PFSK-1 (cell line): ENCODE measurements around the gene KRTAP10-5.

Experiments
- FOXP2 ChIP-seq: optimal IDR thresholded peaks from 2 replicates; pipeline ENCODE3; 2011; ENCODE audit warnings: borderline replicate concordance, control low read depth, inconsistent platforms; ENCODE audit not compliant: insufficient read depth; ENCODE audit errors: extremely low read length, extremely low read depth
- POLR2AphosphoS5 ChIP-seq: IDR thresholded peaks from 2 replicates; pipeline ENCODE4 v1.6.1; 2012; ENCODE audit warnings: low read depth, mild to moderate bottlenecking, control low read depth, low read length, moderate library complexity
- SIN3A ChIP-seq: IDR thresholded peaks from 2 replicates; pipeline ENCODE4 v1.6.1; 2012; ENCODE audit warnings: mild to moderate bottlenecking, low read length, moderate library complexity, borderline replicate concordance; ENCODE audit not compliant: insufficient read depth
- TAF1 ChIP-seq: IDR thresholded peaks from 2 replicates; pipeline ENCODE4 v1.6.1; 2012; ENCODE audit warnings: low read length, control low read depth, borderline replicate concordance; ENCODE audit not compliant: insufficient read depth
- TF ChIP-seq, protein P1 (sequence below), 2 experiments: IDR thresholded peaks; 2 replicates each; pipeline versions ENCODE4 v1.6.1 to v1.8.0; 2011 to 2012; ENCODE audit warnings: low read depth in 2 of 2, low read length in 2 of 2, control low read depth in 1 of 2, inconsistent platforms in 1 of 2, mild to moderate bottlenecking in 1 of 2, moderate library complexity in 1 of 2; ENCODE audit not compliant: insufficient read depth in 1 of 2

Gene KRTAP10-5

DNA sequence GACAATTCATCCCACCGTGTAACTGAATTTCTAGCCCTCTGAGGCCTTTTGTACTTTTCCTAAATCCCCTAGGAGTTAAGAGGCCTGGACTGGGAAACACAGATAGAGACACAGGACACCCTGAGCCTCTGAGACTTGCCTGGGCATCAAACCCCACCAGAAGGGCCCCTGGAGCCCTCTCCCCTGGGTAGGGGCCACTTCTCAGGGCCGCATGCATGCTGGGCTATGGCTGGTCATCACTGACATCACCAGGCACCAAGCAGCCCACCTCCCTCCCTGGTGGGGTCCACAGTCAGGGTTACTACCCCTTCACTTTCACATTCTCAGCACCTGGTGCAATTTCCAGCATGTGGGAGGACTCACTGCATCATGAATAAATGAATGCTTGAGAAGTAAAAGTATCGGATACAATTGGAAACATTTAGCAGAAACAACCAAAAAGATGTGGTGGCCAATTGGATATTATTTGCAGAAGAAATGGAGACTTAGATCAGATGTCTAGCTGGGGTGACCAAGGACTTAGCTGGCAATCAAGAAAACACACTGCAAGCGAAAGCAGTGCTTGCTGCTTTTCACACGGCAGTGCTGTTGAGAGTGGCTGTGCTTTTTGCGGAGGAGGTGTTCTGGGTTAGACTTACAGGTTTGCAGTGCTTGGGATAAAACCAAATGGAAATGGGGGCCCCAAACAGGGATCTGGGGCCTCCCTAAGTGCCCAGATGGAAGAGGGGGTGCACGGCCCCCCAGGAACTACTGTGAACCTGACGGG, 19.0 kb upstream of the KRTAP10-5 start:
- TF ChIP-seq FOXP2 (no peak), SIN3A (no peak), TAF1 (no peak), POLR2AphosphoS5 (no peak)
- TF ChIP-seq, protein P1, sequence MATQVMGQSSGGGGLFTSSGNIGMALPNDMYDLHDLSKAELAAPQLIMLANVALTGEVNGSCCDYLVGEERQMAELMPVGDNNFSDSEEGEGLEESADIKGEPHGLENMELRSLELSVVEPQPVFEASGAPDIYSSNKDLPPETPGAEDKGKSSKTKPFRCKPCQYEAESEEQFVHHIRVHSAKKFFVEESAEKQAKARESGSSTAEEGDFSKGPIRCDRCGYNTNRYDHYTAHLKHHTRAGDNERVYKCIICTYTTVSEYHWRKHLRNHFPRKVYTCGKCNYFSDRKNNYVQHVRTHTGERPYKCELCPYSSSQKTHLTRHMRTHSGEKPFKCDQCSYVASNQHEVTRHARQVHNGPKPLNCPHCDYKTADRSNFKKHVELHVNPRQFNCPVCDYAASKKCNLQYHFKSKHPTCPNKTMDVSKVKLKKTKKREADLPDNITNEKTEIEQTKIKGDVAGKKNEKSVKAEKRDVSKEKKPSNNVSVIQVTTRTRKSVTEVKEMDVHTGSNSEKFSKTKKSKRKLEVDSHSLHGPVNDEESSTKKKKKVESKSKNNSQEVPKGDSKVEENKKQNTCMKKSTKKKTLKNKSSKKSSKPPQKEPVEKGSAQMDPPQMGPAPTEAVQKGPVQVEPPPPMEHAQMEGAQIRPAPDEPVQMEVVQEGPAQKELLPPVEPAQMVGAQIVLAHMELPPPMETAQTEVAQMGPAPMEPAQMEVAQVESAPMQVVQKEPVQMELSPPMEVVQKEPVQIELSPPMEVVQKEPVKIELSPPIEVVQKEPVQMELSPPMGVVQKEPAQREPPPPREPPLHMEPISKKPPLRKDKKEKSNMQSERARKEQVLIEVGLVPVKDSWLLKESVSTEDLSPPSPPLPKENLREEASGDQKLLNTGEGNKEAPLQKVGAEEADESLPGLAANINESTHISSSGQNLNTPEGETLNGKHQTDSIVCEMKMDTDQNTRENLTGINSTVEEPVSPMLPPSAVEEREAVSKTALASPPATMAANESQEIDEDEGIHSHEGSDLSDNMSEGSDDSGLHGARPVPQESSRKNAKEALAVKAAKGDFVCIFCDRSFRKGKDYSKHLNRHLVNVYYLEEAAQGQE (IDR thresholded peaks at IDR 0.05; ENCODE audit: insufficient read depth in 1 of 2, low read depth in 2 of 2, low read length in 2 of 2), result no peak

DNA sequence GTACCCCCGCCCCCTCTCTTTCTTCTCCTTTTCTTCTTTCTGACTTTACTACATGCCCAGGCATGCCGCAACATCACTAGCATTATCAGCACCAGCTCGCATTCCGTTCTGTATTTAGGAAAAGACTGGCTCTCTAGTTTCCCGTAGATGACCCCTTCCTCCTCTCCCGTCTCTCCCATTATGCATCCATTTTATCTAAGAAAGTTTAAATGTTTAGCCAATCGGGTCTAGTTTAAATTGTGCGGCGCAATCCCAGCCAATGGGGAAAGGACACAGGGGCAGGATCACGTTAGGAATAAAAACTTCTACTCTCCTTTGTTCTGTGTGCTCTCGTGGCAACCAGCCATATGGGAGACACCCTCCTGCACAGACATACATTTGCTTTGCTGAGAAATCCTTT, 17.7 kb upstream of the KRTAP10-5 start:
- TF ChIP-seq POLR2AphosphoS5 (no peak), TAF1 (no peak), SIN3A (no peak), FOXP2 (no peak)
- TF ChIP-seq, protein P1 (IDR thresholded peaks at IDR 0.05; ENCODE audit: insufficient read depth in 1 of 2, low read depth in 2 of 2, low read length in 2 of 2), result no peak

DNA sequence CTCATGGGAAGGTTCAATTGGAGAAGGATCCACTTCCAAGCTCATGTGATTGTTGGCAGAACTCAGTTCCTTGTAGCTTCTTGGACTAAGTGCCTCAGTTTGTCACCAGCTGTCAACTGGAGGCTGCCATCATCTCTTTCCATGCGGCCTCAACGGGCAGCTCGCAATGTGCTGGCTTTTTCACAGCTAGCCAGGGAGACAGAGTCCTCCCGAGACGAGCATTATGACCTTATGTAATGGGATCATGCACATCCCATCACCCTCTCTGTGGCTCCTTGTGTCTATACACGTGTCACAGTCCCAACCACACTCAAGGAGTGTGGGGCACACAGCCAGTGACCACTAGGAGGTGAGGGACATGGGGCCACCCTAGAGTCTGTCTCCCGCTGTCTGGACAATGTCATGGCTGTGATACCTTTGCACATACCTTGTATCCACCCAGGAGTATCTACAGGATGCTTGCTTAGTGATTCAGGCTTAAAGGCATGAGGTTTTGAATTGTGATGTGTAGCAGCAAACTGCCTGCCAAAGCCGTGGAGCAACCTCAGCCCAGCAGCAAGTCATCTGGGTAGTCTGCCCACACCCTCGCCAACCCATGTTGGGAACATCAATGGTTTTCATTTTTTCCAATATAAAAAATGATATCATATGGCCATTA, 15.8 kb upstream of the KRTAP10-5 start:
- TF ChIP-seq, protein P1 (IDR thresholded peaks at IDR 0.05; ENCODE audit: insufficient read depth in 1 of 2, low read depth in 2 of 2, low read length in 2 of 2), result no peak
- no peak for TF ChIP-seq POLR2AphosphoS5
- no peak for TF ChIP-seq FOXP2
- no peak for TF ChIP-seq TAF1
- no peak for TF ChIP-seq SIN3A

DNA sequence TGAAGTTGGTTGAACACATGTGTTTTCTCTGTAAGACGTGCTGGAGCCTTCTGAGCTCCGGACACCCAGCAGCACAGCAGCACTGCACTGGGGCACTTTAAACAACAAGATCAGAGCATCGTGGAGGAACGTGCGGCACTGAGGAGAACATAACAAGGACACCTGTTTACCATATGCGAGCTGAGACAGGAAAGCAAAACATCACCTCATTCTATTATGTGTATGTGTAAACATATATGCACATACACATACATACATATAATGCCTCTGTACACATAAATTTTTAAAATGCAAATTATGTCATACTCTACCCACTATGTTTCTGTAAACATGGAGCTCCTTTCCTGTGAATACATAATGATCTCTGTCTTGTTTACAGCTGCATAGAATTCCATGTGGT, 15.1 kb upstream of the KRTAP10-5 start:
- no peak for TF ChIP-seq POLR2AphosphoS5
- TF ChIP-seq SIN3A, result no peak
- no peak for TF ChIP-seq FOXP2
- TF ChIP-seq, protein P1 (IDR thresholded peaks at IDR 0.05; ENCODE audit: insufficient read depth in 1 of 2, low read depth in 2 of 2, low read length in 2 of 2), result no peak
- no peak for TF ChIP-seq TAF1
